ENCODE results near the gene TXK.

TXK gene

DNA sequence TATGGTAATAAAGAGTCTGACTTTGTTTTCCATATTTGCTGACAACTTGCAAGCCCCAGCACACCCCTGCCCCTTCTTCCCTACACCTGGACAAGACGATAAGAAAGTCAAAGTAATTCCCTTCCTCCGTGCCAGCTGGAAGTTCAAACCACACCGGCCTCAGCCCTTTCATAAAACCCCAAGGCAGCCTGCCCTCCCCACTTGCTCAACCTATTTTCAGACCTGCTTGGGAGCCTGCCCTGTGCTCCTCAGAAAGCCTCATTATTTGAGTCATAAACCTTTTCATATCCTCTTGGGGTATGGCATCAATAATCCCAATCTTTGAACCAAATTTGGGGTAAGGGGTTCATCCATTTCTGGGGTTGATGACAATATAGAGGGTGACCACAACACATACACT, 88.0 kb downstream of the TXK start:
- Histone ChIP-seq H3K27ac (no peak overlapping the region), H3K4me3 (no peak overlapping the region)
- TF ChIP-seq, protein P1, sequence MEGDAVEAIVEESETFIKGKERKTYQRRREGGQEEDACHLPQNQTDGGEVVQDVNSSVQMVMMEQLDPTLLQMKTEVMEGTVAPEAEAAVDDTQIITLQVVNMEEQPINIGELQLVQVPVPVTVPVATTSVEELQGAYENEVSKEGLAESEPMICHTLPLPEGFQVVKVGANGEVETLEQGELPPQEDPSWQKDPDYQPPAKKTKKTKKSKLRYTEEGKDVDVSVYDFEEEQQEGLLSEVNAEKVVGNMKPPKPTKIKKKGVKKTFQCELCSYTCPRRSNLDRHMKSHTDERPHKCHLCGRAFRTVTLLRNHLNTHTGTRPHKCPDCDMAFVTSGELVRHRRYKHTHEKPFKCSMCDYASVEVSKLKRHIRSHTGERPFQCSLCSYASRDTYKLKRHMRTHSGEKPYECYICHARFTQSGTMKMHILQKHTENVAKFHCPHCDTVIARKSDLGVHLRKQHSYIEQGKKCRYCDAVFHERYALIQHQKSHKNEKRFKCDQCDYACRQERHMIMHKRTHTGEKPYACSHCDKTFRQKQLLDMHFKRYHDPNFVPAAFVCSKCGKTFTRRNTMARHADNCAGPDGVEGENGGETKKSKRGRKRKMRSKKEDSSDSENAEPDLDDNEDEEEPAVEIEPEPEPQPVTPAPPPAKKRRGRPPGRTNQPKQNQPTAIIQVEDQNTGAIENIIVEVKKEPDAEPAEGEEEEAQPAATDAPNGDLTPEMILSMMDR (IDR thresholded peaks at IDR 0.05): no peak
- DNase-seq (ENCODE audit: low spot score): no peak

DNA sequence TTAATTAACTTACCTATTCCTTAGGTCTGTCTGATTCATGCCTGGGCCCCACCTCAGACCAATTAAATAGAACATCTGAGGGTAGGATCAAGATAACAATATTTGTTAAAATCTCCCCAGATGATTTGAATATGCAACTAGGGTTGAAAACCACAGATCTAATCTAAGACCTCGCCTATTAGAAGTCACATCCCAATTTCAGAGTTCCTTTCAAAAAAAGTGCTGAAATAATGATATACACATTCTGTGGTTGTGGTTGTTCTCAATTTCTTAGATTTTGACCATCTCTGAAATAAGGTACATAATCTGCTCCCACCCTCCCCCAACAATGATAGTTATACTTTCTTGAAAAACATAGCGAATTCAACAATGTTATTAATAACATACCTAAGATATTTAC, 89.8 kb downstream of the TXK start:
- TF ChIP-seq, protein P1 (IDR thresholded peaks at IDR 0.05): no peak
- Histone ChIP-seq H3K4me3 (no peak overlapping the region), H3K27ac (no peak overlapping the region)
- no peak for DNase-seq (ENCODE audit: low spot score)

DNA sequence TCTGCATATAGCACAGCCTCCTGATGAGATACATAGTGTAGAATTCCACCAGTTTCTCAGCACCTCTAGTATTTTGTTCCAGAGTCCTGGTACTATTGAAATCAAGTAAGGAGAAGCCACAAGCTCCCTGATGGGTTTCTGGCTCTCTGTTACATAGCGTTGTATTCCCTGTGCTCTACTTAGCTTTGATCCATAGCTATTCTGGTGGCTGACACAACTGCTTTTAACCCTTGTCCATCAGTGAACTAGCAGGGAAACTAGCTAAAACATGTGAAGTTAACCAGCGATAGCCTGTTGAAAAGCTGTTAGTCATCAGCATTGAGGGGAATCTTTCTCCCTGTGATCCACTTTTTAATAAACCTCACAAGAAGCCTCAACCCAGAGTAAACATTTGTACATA, 90.5 kb downstream of the TXK start:
- H3K4me3 ChIP-seq: no peak overlapping the region
- DNase-seq (ENCODE audit: low spot score): no peak
- TF ChIP-seq, protein P1 (IDR thresholded peaks at IDR 0.05): no peak
- no peak overlapping the region for H3K27ac ChIP-seq

DNA sequence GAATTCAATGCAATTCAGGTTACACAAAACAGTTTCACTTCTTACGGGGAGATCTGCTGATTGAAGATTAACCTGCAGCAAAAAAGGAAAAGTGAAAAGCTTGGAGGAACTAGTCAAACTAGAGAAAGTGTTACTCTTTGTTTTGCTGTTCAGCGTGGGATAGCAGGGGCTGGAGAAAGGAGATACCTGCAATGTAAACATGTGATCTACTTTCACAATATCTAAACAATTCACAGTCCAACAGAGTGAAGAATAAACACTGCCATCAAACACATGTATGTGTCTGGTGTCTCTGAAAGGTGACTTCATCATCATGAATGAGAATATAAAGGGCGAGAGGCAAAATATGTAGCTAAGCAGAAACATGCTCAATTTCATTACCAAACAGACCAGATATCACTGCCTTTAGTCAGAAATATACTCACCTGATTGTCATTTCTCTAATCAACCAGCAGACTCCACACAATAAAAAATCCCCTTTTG, 91.0 kb downstream of the TXK start:
- no peak for DNase-seq (ENCODE audit: low spot score)
- TF ChIP-seq, protein P1 (IDR thresholded peaks at IDR 0.05): no peak
- H3K4me3 ChIP-seq: no peak overlapping the region
- no peak overlapping the region for H3K27ac ChIP-seq

DNA sequence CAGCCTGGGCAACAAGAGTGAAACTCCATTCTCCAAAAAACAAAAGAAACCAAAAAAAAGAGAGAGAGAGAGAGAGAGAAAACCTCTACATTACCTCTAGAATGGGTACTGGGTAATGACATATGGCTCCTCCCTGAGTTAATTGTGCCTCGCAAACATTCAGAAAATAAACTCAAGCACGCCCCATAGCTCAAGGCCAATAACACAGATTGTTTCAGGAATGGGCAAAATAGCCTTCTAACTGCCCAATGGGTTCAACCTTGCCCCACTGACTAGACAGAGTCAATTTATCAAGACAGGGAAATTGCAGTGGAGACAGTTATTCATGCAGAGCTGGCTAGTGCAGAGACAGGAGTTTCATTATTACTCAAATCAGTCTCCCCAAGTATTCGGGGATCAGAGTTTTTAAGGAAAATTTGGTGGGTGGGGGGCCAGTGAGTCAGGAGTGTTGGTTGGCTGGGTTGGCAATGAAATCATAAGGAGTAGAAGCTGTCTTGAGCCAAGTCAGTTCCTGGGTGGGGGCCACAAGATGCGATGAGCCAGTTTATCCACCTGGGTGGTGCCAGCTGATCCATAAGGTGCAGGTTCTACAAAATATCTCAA, 92.4 kb downstream of the TXK start:
- TF ChIP-seq, protein P1 (IDR thresholded peaks at IDR 0.05): no peak
- H3K27ac ChIP-seq: no peak overlapping the region
- no peak overlapping the region for H3K4me3 ChIP-seq
- DNase-seq (ENCODE audit: low spot score): no peak

DNA sequence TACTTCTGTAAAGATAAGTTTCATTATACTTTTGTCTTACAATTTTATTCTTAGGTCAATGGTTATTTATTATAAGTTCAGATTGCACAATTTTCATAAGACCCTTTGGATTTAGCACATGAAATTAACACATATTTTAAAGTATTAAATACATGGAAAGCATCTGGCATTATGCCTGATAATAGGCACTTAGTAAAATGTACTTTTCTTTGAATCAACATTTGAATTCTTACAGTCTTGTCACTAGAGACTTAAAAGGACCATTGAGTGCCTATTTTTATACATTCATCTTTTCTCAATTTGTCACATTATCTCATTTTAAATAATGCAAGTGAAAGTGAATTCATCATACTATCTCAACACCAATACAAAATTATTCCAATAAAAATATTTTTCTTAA, 94.5 kb downstream of the TXK start:
- Histone ChIP-seq H3K4me3 (no peak overlapping the region), H3K27ac (no peak overlapping the region)
- DNase-seq (ENCODE audit: low spot score): no peak
- TF ChIP-seq, protein P1 (IDR thresholded peaks at IDR 0.05): no peak

DNA sequence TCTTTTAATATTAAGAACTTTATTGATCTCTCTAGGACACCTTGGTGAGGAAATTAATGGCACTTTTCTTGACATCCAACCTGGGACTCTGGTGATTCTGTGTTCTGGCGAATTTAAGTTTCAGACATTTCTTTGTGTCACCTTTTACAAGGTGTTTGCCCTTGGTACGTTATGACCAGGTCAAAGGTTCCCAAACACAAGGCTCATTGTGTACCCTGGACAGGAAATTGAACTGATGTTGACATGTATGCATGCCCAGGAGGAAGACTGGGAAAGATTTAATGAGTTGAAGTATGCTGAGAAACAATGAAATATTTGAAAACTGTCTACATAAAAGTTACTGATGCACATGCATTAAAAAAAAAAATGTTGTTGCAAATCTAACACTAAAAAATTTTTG, 95.4 kb downstream of the TXK start:
- no peak overlapping the region for H3K27ac ChIP-seq
- TF ChIP-seq, protein P1 (IDR thresholded peaks at IDR 0.05): no peak
- no peak for DNase-seq (ENCODE audit: low spot score)

More for the DNA sequence above, 95.4 kb downstream of the TXK start:
- no peak overlapping the region for H3K4me3 ChIP-seq
